HG03135 (cell line): Measurements from ENCODE around the gene SNAP25.
A peak's percentile ranks its signal among the peaks of the same experiment; 100 is the strongest.

Experiments
- ATAC-seq: cut with Tn5 transposase; IDR thresholded peaks from one replicate; pipeline ENCODE4 v1.9.1; 2021; ENCODE audit warnings: mild to moderate bottlenecking, moderate library complexity; ENCODE audit not compliant: unreplicated experiment

SNAP25 gene

DNA sequence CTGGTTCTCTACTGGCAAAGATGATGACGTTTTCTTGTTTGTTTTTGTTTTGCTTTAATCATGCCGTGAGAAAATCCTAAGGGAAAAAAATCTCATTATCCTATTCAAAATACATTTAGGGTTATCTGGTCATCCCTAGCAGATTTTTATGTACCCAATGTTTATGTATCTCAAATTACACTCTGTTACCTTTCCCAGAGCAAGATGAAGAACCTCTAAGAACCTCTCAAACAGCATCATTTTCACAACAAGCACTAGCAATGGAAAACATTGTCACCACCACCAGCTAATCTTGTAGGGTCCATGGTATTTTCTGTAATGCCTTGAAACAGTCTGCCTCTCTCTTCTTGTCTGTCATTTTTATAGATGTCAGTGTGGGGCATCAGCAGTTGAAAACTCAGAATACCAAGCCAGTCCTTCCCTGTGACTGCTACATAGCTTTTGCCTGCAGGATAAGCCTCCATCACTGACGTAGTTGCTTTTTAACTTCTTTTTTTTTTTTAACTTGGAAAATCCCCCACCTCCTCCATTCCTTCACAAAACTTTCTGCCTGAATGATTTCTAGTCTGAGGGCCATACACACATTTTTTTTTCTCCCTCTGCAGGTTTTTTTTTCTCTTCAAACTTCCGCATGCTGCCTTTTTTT lies 2.4 kb upstream of the SNAP25 start:
- no peak for ATAC-seq

DNA sequence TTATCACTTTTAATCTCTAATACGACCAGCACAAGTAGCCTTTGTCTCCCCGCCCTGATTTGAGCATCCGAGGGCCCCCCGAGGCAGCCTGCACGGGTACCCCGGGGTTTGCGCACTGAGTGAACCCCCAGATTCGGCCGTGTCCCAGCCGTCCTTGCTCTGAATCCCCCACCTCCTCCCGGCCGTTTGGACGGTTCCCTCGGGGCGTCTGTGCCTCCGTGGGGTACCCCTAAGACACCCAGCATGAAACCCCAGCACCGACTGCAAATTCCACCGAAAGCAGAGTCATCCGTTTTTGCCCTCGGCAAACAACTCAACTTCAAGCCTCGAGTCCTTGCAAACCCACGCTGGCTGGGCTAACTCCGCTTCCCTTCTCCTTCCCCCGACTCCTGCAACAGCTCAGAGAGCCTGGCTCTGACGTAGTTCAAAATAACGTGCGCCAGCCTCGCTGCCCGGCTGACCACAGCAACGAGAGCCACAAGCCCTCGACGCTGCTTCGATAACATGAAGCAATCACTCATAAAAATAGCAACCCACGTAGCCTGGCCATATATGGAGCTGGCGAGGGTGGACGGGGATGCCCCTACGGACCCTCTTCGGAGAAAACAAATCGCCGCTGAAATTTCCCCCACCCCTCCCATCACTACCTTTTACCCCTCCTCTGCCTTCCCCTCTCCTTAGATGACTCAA lies 764 bp upstream of the SNAP25 start:
- ATAC-seq = no peak

DNA sequence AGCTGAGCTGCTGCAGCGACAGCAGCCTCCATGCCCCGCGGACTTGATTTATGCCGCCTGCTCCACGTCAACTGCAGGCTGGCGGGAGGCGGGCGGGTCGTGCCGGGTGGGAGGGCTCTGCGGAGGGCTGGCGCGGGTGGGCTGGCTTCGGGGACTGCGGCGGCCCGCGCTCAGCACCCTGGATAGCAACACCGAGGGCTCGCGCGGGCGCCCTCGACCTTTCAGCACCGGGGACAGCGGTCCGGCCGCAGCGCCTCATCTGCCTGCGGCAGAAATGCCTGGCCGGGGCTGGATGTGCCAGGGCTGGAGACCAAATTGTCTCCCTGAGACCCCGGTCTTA lies 792 bp downstream of the SNAP25 start:
- ATAC-seq = peak; percentile 74

DNA sequence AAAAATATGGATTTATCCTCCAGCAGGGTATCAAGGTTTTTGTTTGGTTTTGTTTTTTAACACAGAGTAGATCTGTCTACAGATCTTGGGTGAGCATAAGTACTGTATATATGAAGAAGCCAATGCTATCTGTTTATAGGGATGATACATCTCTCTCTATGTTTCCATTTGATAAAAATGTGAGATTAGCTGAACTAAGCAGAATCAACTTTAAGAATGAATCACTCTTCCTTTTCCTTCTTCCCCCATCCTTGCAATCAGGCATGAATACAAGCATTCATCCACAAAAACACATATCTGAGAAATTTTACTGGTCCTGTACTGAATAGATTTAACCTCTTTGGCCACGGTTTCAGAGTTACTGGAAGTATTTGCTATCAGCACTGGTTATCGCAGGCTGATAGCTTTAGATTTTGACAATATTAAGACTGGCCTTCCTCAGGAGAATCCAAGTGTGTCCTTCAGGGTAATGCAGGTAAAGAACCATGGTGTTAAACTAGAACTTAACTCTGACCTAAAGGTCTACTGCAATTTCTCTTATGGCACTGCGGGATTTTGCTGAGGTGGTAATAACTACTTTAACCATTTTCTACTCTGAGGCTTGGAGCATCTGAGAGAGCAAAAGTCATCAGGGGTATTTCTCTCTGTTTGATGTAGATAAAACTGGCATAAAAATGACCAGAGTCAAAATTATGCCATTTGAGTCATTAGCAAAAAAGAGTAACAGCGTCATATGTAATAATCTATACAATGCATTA lies 1.5 kb downstream of the SNAP25 start:
- no peak for ATAC-seq

DNA sequence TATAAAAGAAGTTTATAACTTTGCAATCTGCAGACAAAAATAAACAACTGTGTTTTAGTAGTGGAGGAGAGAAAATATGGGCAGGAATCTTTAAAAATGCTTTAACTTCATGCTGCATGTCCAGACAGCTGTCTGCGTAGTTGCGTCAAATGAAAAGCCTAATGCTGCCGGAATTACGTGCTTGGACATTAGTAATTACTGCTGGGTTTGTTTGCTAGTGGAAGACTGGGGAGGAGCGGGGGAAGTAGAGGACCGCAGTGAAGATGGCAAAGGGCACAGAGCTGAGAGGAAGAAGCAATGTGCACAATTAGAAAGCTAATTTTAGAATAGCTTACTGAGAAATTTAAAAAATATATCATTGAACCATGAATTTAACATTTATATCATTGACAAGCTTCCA lies 2.4 kb downstream of the SNAP25 start:
- no peak for ATAC-seq

GRCh38 chr20:10225439-10226060 lies 6.9 kb downstream of the SNAP25 start:
- ATAC-seq = no peak

DNA sequence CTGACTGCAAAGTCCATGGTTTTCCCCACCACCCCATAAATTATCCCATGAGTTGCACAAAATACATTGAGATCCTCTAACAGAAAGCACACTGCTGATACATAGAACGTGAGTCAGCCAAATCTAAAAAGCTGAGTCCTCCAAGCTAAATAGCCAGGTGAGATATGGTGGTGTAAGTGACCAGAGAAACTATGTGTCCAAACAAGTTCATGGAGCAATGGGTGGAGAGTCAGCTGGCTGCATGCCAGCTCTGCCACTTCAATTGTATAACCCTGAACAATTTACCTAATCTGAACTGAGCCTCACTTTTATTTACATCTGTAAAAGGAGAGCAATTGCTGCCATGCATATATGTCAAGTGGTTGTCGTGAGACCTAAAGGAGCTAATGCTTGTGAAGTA lies 9.7 kb downstream of the SNAP25 start:
- no peak for ATAC-seq

- ATAC-seq = no peak
These were observed 12.7 kb downstream of the SNAP25 start for GRCh38 chr20:10231290-10231689.

DNA sequence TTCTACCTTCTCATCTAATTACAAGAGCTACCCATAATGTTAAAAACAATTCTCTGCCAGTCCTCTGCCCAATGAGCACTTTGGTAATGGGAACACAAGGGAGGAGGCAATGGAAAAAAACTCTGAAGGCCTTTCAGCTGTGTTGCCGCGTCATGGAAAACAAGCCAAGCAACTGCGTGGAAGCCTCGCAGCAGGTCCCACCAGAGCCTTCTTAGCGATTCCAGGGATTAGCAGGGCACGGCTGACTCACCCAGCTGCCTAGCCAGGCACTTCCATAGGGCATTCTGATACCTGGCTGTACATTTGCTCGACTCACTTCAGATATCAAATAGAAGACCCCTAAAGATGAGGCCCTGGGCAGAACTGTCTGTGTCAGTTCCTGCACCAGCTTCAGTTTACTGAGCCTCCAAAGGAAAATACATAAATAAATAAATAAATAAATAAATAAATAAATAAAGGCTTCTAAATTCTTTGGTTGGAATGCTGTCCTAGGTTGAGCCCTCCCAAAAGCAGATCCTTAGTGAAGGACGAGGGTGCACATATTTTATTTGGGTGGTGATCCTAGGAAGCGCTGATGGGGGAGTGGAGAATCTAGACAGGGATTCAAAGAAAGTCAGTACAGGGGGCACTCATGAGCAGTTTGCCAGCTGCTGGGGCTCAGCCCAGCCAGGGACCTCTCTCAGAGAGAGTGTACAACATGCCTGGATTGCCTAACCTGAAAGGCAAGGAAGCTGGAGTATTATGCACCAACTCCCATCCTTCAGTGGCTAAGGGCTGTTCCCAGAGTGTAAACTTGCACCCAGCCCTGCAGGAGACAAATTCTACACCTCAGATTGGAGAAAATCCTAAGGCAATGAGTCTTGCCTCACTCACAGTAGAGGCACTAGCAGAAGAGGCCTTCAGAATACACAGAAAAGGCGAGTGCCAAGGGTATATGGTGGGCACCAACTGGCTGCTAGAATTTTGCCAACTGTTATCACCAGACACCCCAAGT lies 18.2 kb downstream of the SNAP25 start:
- ATAC-seq = no peak

- no peak for ATAC-seq
These were observed 21.3 kb downstream of the SNAP25 start for GRCh38 chr20:10239954-10240353.

- ATAC-seq = no peak
These were observed 22.0 kb downstream of the SNAP25 start for GRCh38 chr20:10240655-10241054.

DNA sequence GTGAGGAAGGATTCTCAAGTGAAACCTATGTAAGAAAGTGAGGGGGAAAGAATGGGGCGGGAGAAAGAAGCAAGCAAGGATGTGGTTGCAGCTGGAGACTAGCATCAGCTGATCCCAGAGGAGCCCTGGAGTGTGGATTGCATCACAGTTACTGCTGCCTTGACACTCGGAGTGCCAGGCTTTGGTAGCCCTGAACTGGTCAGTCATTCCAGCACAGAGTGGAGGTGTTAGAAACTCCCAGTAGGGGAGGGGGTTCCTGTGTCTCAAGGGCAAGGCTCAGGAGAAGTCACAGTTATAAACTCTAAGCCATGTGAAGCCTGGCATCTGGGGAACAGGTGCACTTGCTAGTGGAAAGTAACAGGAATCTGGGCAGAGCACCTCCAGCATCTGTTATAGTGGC lies 23.5 kb downstream of the SNAP25 start:
- no peak for ATAC-seq

- no peak for ATAC-seq
These were observed 28.8 kb downstream of the SNAP25 start for GRCh38 chr20:10247440-10247839.

DNA sequence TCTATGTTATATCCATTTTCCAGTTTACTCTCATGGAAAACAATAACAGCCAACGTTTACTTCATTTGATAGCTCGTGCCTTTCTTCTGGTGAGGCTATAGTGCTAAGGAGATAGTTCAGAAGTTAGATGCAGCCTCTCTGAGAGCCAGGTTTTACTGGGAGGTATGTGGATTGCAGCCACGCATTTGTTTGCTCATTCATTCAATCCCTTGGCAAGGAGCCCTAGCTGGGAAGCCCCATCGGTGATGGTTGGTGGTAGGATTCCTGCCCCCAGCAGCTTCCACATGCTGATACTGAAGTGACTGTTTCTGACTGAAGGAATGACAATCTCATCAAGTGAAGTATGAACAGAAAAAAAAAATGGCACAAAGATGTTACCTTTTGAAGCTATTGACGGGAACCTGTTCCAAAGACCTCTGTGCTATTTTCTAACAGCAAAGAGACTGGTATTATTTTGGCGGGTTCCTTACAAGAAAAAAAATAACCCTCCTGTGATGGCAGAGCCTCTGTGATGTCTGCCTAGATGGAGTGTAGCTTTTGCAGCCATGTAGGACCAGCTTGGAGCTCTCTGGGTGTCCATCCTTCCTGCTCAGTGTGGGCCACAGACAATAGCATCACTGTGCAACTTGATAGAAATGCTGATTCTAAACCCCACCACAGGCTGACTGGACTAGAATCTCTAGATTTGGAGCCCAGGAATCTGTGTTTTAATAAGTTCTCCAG lies 30.6 kb downstream of the SNAP25 start:
- ATAC-seq = no peak

DNA sequence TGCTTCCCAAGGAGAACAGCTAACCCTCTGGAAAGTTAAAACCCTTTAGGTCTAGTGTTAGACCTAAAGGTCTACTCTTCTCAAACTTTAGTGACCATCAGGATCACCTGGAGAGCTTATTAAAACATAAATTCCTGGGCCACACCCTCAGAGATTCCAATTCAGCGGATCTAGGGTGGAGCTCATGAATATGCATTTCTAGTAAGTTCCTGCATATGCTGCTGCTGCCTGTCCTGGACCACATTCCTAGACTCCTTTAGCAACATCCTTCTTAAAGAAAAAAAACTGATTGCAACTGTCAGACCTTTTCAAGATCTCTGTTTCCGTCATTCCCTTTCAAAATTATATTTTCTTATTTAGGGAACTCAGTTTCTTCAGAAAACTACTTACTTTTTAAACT lies 31.2 kb downstream of the SNAP25 start:
- no peak for ATAC-seq

DNA sequence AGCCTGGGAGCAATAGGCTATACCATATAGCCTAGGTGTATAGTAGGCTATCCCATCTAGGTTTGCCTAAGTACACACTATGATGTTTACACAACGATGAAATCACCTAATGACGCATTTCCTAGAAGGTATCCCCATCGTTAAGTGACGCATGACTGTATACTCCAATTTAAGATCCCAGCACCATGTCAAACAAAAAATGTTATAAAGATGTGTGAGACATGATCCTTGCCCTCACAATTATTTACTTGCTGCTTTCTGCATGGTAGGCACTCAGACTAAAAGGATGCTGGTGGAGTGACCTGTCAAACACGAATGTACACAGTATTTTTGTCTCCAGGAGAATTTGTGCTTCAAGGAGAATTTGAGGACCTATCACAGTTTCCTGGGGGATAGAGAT lies 32.3 kb downstream of the SNAP25 start:
- no peak for ATAC-seq

DNA sequence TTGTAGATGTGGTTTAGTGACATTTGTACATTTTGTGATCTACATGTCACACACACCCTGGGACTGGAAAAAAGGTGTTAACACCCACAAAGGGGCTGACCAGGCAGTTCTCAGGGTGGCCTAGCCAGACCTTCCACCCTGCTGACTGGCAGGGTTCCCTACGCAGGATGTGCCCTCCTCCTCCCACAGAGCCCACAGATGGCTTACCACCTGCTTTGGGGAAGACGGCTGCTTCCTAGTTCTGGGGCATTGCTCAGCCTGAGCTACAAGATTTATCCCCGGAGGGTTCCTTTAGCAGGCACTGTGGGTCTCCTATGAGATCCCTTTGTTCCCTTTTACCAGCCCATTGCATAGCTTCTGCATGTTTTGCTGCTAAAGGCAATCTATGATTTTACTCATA lies 35.1 kb downstream of the SNAP25 start:
- ATAC-seq = no peak

DNA sequence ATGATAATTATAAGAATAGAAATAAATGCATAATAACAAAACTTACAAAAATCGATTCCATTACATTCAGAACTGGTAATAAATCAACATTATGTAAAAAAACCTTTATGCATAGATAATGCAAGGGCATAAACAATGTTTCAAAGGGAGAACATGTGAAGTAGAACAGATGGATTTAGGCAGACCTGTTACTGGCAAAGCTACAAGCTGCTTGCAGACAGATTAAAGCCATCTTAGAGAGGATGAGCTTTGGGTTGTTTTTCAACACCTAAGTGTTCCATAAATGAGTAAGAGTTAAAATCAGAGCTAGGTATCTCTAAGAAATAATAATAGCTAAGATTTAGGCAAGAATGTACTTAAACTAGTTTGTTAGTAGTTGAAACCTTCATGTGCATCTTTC lies 37.2 kb downstream of the SNAP25 start:
- ATAC-seq = no peak

DNA sequence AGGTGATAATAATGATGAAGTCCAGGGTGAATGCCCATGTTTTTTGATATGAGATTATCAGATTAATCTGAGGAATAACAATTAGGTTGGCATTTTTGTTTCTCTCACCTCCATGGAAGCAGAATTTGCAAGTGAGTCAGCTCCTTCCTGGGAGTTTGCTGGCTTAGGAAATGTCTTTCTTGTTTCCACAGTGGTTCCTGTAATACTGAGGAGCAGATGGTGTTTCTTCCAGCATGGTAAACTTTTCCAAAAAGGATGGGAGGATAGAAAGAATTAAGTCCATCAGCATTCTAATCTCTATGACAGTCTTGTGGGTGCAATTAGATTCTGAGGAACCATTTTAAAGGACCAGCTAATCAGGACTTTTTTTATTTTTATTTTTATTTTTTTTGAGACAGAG lies 40.5 kb downstream of the SNAP25 start:
- no peak for ATAC-seq

DNA sequence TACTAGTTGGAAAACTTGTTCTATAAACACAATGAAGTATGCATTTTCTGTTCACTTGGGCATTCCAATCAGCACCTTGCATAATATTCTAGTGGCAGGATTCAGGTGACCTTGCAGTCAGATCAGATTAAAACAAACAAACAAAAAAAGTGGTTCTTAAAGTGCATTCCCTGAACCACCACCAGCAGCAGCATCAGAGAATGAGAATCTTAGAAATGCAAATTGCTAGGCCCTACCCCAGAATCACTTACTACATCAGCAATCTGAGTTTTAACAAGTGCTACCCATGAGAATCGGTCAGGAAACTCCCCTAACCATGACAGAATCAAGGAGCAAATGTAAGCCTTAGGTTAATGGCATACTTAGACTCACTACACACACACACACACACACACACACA lies 41.7 kb downstream of the SNAP25 start:
- ATAC-seq = no peak
